Measurements from ENCODE around the gene ANO6. TPM values are rescaled to one million over a fixed set of nuclear protein-coding genes. Genes with fewer than 3 reads are reported as not detected.

Gene ANO6
- polyA plus RNA-seq, 1 donor (not counting 4 experiments of a cell fraction or from before 2014, with no cell fraction given) = 64.3 TPM

- no peaks in the 10 kb centered on the region for H3K4me1 ChIP-seq (ENCODE audit: control insufficient read depth, extremely low read depth, insufficient read depth, low read length)
- DNase-seq (ENCODE audit: low read depth, low spot score) = no peak
- H3K9me1 ChIP-seq (ENCODE audit: control insufficient read depth, extremely low read depth, insufficient read depth, low read length) = no peaks in the 10 kb centered on the region
- H3K79me2 ChIP-seq (ENCODE audit: control insufficient read depth, insufficient read depth, low read length) = no peaks in the 10 kb centered on the region
- H2AFZ ChIP-seq (ENCODE audit: control insufficient read depth, low read length) = no peak overlapping the region
- H3K27me3 ChIP-seq (ENCODE audit: control insufficient read depth, extremely low read depth, insufficient read depth, low read length) = no peaks in the 10 kb centered on the region
- H3K9me3 ChIP-seq (ENCODE audit: control insufficient read depth, low read depth, low read length) = no peaks in the 10 kb centered on the region
- H4K20me1 ChIP-seq (ENCODE audit: control insufficient read depth, extremely low read depth, insufficient read depth, low read length) = no peaks in the 10 kb centered on the region
- H3K27ac ChIP-seq (ENCODE audit: control insufficient read depth, insufficient read depth, low read length) = no peak overlapping the region
- no peak for FAIRE-seq
- dilution Hi-C loops (cut with MboI; ENCODE audit: extremely low pct_ligation_motif_present, low sequenced_read_pairs) = no loop called here
- no peak overlapping the region for H3K4me3 ChIP-seq (ENCODE audit: control insufficient read depth in 2 of 3, extremely low read depth in 1 of 3, insufficient read depth in 2 of 3, low read depth in 1 of 3, low read length in 3 of 3)
- H3K36me3 ChIP-seq (ENCODE audit: control insufficient read depth in 2 of 2, extremely low read depth in 1 of 2, insufficient read depth in 2 of 2, low read length in 2 of 2) = peaks cover 14 to 40% of the 10 kb centered on the region in 2 experiments
- no peak overlapping the region for H3K9ac ChIP-seq (ENCODE audit: control insufficient read depth, extremely low read depth, insufficient read depth, low read length)
- TF ChIP-seq EZH2 (IDR thresholded peaks at IDR 0.05; ENCODE audit: low read length) (no peak), CTCF (optimal IDR thresholded peaks at IDR 0.05 in 1 of 3, IDR thresholded peaks at IDR 0.05 in 1 of 3, conservative IDR thresholded peaks at IDR 0.05 in 1 of 3; ENCODE audit: extremely low read depth in 1 of 3, insufficient read depth in 2 of 3, low read length in 3 of 3) (no peak)
- H3K4me2 ChIP-seq (ENCODE audit: control insufficient read depth, extremely low read depth, insufficient read depth, low read depth, low read length) = no peak overlapping the region
Measured at GRCh38 chr12:45427042-45427441, 211.1 kb downstream of the ANO6 start.

GRCh38 chr12:45429831-45430230, 213.9 kb downstream of the ANO6 start:
- H3K36me3 ChIP-seq (ENCODE audit: control insufficient read depth in 2 of 2, extremely low read depth in 1 of 2, insufficient read depth in 2 of 2, low read length in 2 of 2) = peaks cover 11 to 34% of the 10 kb centered on the region in 2 experiments
- TF ChIP-seq EZH2 (IDR thresholded peaks at IDR 0.05; ENCODE audit: low read length) (no peak), CTCF (optimal IDR thresholded peaks at IDR 0.05 in 1 of 3, IDR thresholded peaks at IDR 0.05 in 1 of 3, conservative IDR thresholded peaks at IDR 0.05 in 1 of 3; ENCODE audit: extremely low read depth in 1 of 3, insufficient read depth in 2 of 3, low read length in 3 of 3) (no peak)
- dilution Hi-C loops (cut with MboI; ENCODE audit: extremely low pct_ligation_motif_present, low sequenced_read_pairs) = no loop called here

More at GRCh38 chr12:45429831-45430230, 213.9 kb downstream of the ANO6 start:
- H3K27ac ChIP-seq (ENCODE audit: control insufficient read depth, insufficient read depth, low read length) = no peak overlapping the region
- no peaks in the 10 kb centered on the region for H3K9me1 ChIP-seq (ENCODE audit: control insufficient read depth, extremely low read depth, insufficient read depth, low read length)
- FAIRE-seq (no peak), DNase-seq (ENCODE audit: low read depth, low spot score) (no peak)
- H3K4me2 ChIP-seq (ENCODE audit: control insufficient read depth, extremely low read depth, insufficient read depth, low read depth, low read length) = no peak overlapping the region
- H3K4me1 ChIP-seq (ENCODE audit: control insufficient read depth, extremely low read depth, insufficient read depth, low read length) = no peaks in the 10 kb centered on the region
- H3K79me2 ChIP-seq (ENCODE audit: control insufficient read depth, insufficient read depth, low read length) = no peaks in the 10 kb centered on the region
- H3K9ac ChIP-seq (ENCODE audit: control insufficient read depth, extremely low read depth, insufficient read depth, low read length) = no peak overlapping the region
- H2AFZ ChIP-seq (ENCODE audit: control insufficient read depth, low read length) = no peak overlapping the region
- H3K9me3 ChIP-seq (ENCODE audit: control insufficient read depth, low read depth, low read length) = no peaks in the 10 kb centered on the region
- H3K27me3 ChIP-seq (ENCODE audit: control insufficient read depth, extremely low read depth, insufficient read depth, low read length) = no peaks in the 10 kb centered on the region
- no peak overlapping the region for H3K4me3 ChIP-seq (ENCODE audit: control insufficient read depth in 2 of 3, extremely low read depth in 1 of 3, insufficient read depth in 2 of 3, low read depth in 1 of 3, low read length in 3 of 3)
- no peaks in the 10 kb centered on the region for H4K20me1 ChIP-seq (ENCODE audit: control insufficient read depth, extremely low read depth, insufficient read depth, low read length)

Data from keratinocyte (primary cell).